ENCODE results near the gene ITGA1.

- TF ChIP-seq CTCF (IDR thresholded peaks at IDR 0.05 in 4 of 5, conservative IDR thresholded peaks at IDR 0.05 in 1 of 5) (no peak), POLR2A (IDR thresholded peaks at IDR 0.05) (no peak)
Measured at GRCh38 chr5:52854301-52854700, 66.6 kb downstream of the ITGA1 start.
